ENCODE results near the gene KIAA1217. TPM values are rescaled to one million over a fixed set of nuclear protein-coding genes. Genes with fewer than 3 reads are reported as not detected.

Gene KIAA1217
- total RNA-seq, 1 experiment from 2014 or later: 18.6 TPM

GRCh38 chr10:24568042-24568441 lies 359.1 kb downstream of the KIAA1217 start:
- TF ChIP-seq CTCF (conservative IDR thresholded peaks at IDR 0.05): no peak
- no peak overlapping the region for H3T11ph ChIP-seq (ENCODE audit: low read length)
- no peak overlapping the region for H2BK5ac ChIP-seq (ENCODE audit: insufficient read length, low read length)
- H3K23me2 ChIP-seq (ENCODE audit: insufficient read length, low read depth, low read length, poor library complexity, severe bottlenecking): no peaks in the 10 kb centered on the region
- H2AFZ ChIP-seq (ENCODE audit: low read length): no peak overlapping the region
- H3K56ac ChIP-seq (ENCODE audit: insufficient read length, low read depth, low read length): no peak overlapping the region
- peaks cover 0 to 3% of the 10 kb centered on the region in 2 experiments; a peak in 1 of 5 replicates for H3K9me3 Mint-ChIP-seq
- H4K20me1 ChIP-seq (ENCODE audit: control insufficient read depth, insufficient read depth, insufficient read length): no peaks in the 10 kb centered on the region
- no peak overlapping the region for H3K14ac ChIP-seq (ENCODE audit: insufficient read depth, low read length)
- H3K4me1 ChIP-seq (ENCODE audit: insufficient read depth, low read length): no peaks in the 10 kb centered on the region
- no peak overlapping the region for H3K4ac ChIP-seq (ENCODE audit: low read depth, low read length)
- no peak overlapping the region for H3K27ac Mint-ChIP-seq
- H2BK12ac ChIP-seq (ENCODE audit: insufficient read length, low read depth, low read length): no peak overlapping the region
- H2BK20ac ChIP-seq (ENCODE audit: low read depth, low read length, poor library complexity, severe bottlenecking): no peak overlapping the region
- no peaks in the 10 kb centered on the region for H3K79me1 ChIP-seq (ENCODE audit: insufficient read depth, low read depth, low read length, poor library complexity, severe bottlenecking)
- no peaks in the 10 kb centered on the region for H3K79me2 ChIP-seq (ENCODE audit: insufficient read depth, low read length)
- H3K27me3 Mint-ChIP-seq (ENCODE audit: low read depth): peaks cover 5% of the 10 kb centered on the region
- H4K8ac ChIP-seq (replicated peaks; ENCODE audit: insufficient read length, low read depth, low read length): no peak overlapping the region
- H2BK120ac ChIP-seq (ENCODE audit: low read depth, low read length, poor library complexity, severe bottlenecking): no peak overlapping the region
- no peak overlapping the region for H3K9ac ChIP-seq (ENCODE audit: extremely low read depth, insufficient read length, low read length)
- no peaks in the 10 kb centered on the region for H3K9me3 ChIP-seq (ENCODE audit: control insufficient read depth, low read depth, low read length)
- peaks cover 3 to 10% of the 10 kb centered on the region in 2 experiments; a peak in 3 of 4 replicates for H3K4me1 Mint-ChIP-seq
- H2AK5ac ChIP-seq (ENCODE audit: insufficient read length, low read length): no peak overlapping the region
- no peaks in the 10 kb centered on the region for H3K27me3 ChIP-seq (ENCODE audit: insufficient read depth, low read length)
- peaks cover 0 to 5% (median 0%) of the 10 kb centered on the region in 3 experiments; a peak in 2 of 7 replicates for H3K36me3 Mint-ChIP-seq (ENCODE audit: insufficient read depth in 1 of 3, low read depth in 3 of 3)
- H4K5ac ChIP-seq (ENCODE audit: insufficient read length, low read depth, low read length): no peak overlapping the region
- no peak for DNase-seq
- H3K27ac ChIP-seq (ENCODE audit: insufficient read length, low read depth, low read length): no peak overlapping the region
- no peak overlapping the region for H4K91ac ChIP-seq (ENCODE audit: insufficient read length, low read depth, low read length)
- no peak overlapping the region for H3K4me3 Mint-ChIP-seq
- no peak overlapping the region for H3K18ac ChIP-seq (ENCODE audit: insufficient read length, low read depth, low read length)
- WGBS (ENCODE audit: extremely low coverage, insufficient read length, low lambda C conversion rate): no CpG with 5 or more reads among the region's 4 CpGs
- no peak overlapping the region for H2BK15ac ChIP-seq (ENCODE audit: low read depth, low read length)
- no peak overlapping the region for H3K23ac ChIP-seq (ENCODE audit: insufficient read length, low read depth, low read length)
- H3K4me2 ChIP-seq (ENCODE audit: insufficient read depth, insufficient read length, low read length): no peak overlapping the region

Measured in H9 (cell line).